Stimulated activated CD4-positive, alpha-beta T cell treated with anti-CD3 and anti-CD28 coated beads, TNF-alpha, amount 100 ng/mL, for 24 hours (primary cell): Measurements from ENCODE around the gene ZNF716.
"Not testable (repeated sequence)": the region's sequence is repeated elsewhere in the genome, so short reads cannot be mapped to it uniquely, and the experiment has no call there.

Source experiments
- DNase-seq, 3 experiments: peaks; one replicate each; pipeline ENCODE4 v3.0.0-alpha.2; 2020; ENCODE audit warnings: low read depth in 3 of 3

The ZNF716 gene

GRCh38 chr7:57425969-57426628 is 23.9 kb upstream of the ZNF716 start:
- DNase-seq: no peak

GRCh38 chr7:57426629-57427003 is 23.4 kb upstream of the ZNF716 start:
- no peak for DNase-seq

- DNase-seq: no peak
Measured at GRCh38 chr7:57427146-57427545, 22.8 kb upstream of the ZNF716 start.

GRCh38 chr7:57427594-57427993 is 22.4 kb upstream of the ZNF716 start:
- DNase-seq: no peak

- DNase-seq: no peak
Measured at GRCh38 chr7:57432583-57432982, 17.4 kb upstream of the ZNF716 start.

GRCh38 chr7:57437581-57437980 is 12.4 kb upstream of the ZNF716 start:
- no peak for DNase-seq

- DNase-seq: no peak
Measured at GRCh38 chr7:57438244-57438643, 11.7 kb upstream of the ZNF716 start.

- no peak for DNase-seq
Measured at GRCh38 chr7:57443567-57443966, 6.4 kb upstream of the ZNF716 start.

- DNase-seq: not testable (repeated sequence)
Measured at GRCh38 chr7:57469186-57469828, 19.3 kb downstream of the ZNF716 start.

GRCh38 chr7:57480304-57480703 is 30.3 kb downstream of the ZNF716 start:
- not testable (repeated sequence) for DNase-seq

GRCh38 chr7:57485022-57485421 is 35.0 kb downstream of the ZNF716 start:
- DNase-seq: not testable (repeated sequence)

GRCh38 chr7:57487957-57488356 is 38.0 kb downstream of the ZNF716 start:
- no peak for DNase-seq

GRCh38 chr7:57495111-57495510 is 45.1 kb downstream of the ZNF716 start:
- DNase-seq: not testable (repeated sequence)

- no peak for DNase-seq
Measured at GRCh38 chr7:57496395-57496794, 46.4 kb downstream of the ZNF716 start.

GRCh38 chr7:57505176-57505575 is 55.2 kb downstream of the ZNF716 start:
- DNase-seq: no peak
